Kidney (tissue), 14 donors: Measurements from ENCODE around the gene CSNK1G1. TPM values are rescaled to one million over a fixed set of nuclear protein-coding genes. Genes with fewer than 3 reads are reported as not detected.
A peak's percentile ranks its signal among the peaks of the same experiment; 100 is the strongest.

Experiments
- DNase-seq, 5 donors: peaks; one replicate each; pipeline ENCODE4 v3.0.0-alpha.2; 2013 to 2020
- FAIRE-seq: peaks from 2 replicates; lab custom pipeline; 2012; peaks lifted over from hg19 to GRCh38; lab: Jason Lieb, UNC
- H3K27ac ChIP-seq, 2 donors: one replicate each; pipeline ENCODE4 v1.7.0; 2013; ENCODE audit warnings: low read depth in 2 of 2, low read length in 2 of 2, inconsistent platforms in 1 of 2
- H3K27me3 ChIP-seq: one replicate; pipeline ENCODE4 v1.7.1; 2013; ENCODE audit warnings: low read length, inconsistent platforms; ENCODE audit not compliant: control insufficient read depth, insufficient read depth
- H3K36me3 ChIP-seq, 3 donors: one replicate each; pipeline versions ENCODE4 v1.7.0 to v1.7.1; 2013; ENCODE audit warnings: low read length in 3 of 3, control low read depth in 1 of 3, inconsistent platforms in 1 of 3; ENCODE audit not compliant: insufficient read depth in 3 of 3, control insufficient read depth in 2 of 3
- H3K4me1 ChIP-seq, 3 donors: one replicate each; pipeline versions ENCODE4 v1.7.0 to v1.7.1; 2013; ENCODE audit warnings: low read length in 3 of 3, inconsistent platforms in 1 of 3, low read depth in 1 of 3; ENCODE audit not compliant: control insufficient read depth in 2 of 3, insufficient read depth in 2 of 3
- H3K4me3 ChIP-seq, 3 donors: one replicate each; pipeline versions ENCODE4 v1.7.0 to v1.8.1; 2013; ENCODE audit warnings: low read length in 3 of 3, control low read depth in 1 of 3, inconsistent platforms in 1 of 3
- H3K9ac ChIP-seq, 3 donors: one replicate each; pipeline versions ENCODE4 v1.7.0 to v1.7.1; 2013; ENCODE audit warnings: low read length in 3 of 3, control low read depth in 1 of 3, inconsistent platforms in 1 of 3
- H3K9me3 ChIP-seq, 3 donors: one replicate each; pipeline versions ENCODE4 v1.7.0 to v1.7.1; 2013; ENCODE audit warnings: low read length in 3 of 3, control low read depth in 1 of 3, inconsistent platforms in 1 of 3; ENCODE audit not compliant: control insufficient read depth in 2 of 3, insufficient read depth in 1 of 3
- intact Hi-C: fragments of 100-400 bp; cut with DNase I; formaldehyde crosslinking; loops from one replicate; pipeline ENCODE4 v1.11.1; 2022
- polyA plus RNA-seq: library from polyadenylated mRNA; stranded (reverse); fragments of 350-450 nt; fragmentation: Illumina TruSeq; extraction: RNeasy Lipid Tissue Mini Kit (QIAGEN cat#74804); gene quantifications from one replicate; pipeline ENCODE4 v1.2.3, GENCODE V29; 2014; ENCODE audit warnings: low read depth, low replicate concordance; ENCODE audit not compliant: insufficient read depth
- total RNA-seq: library from RNA; stranded (reverse); fragmentation: NEBNext Ultra II Directional; extraction: Animal tissue kit (Norgen Biotek cat#: 25700); gene quantifications from one replicate; pipeline ENCODE4 v1.2.1, GENCODE V29; 2021
- TF ChIP-seq, protein P1 (sequence below): IDR thresholded peaks from 3 replicates; pipeline ENCODE4 v1.5.1; 2012; ENCODE audit warnings: mild to moderate bottlenecking, moderate library complexity, borderline replicate concordance; ENCODE audit not compliant: insufficient read depth; ENCODE audit errors: extremely low read depth
- donor health status: control.
- donor health status: control.
- donor health status: control.
- donor health status: control.
- donor health status: control.
- donor health status: DM: yes; HTN: yes; CAD: no.
- donor health status: Normal renal cell carcinoma (clear cell type).

Gene CSNK1G1
- total and polyA plus RNA-seq, 2 donors from 2014 or later, result 5.0 to 25.8 TPM

DNA sequence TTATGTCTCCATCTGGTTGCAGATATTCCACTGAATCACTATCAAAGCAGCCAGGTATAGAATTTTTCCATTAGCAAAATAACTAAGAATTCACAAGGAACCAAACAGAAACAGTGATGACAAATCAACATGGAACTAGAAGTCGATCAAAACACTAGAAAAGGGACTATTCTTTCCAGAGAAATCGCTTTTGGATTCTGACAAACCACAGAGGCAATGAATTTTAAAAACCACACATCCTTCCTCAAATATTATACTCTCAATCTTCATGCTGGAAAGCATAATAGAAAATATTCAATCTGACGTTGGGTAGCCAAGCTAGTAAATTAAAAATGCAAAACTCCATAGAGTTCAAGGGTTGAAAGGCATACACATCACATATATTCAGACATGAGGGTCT lies 99.9 kb downstream of the CSNK1G1 start:
- Histone ChIP-seq H3K27ac (no peak overlapping the region), H3K4me3 (no peak overlapping the region), H3K9me3 (no peaks in the 10 kb centered on the region), H3K9ac (no peak overlapping the region), H3K36me3 (no peaks in the 10 kb centered on the region), H3K4me1 (no peaks in the 10 kb centered on the region), H3K27me3 (no peaks in the 10 kb centered on the region)
- FAIRE-seq (no peak), DNase-seq (no peak)
- intact Hi-C loops, result no loop called here
- TF ChIP-seq, protein P1, sequence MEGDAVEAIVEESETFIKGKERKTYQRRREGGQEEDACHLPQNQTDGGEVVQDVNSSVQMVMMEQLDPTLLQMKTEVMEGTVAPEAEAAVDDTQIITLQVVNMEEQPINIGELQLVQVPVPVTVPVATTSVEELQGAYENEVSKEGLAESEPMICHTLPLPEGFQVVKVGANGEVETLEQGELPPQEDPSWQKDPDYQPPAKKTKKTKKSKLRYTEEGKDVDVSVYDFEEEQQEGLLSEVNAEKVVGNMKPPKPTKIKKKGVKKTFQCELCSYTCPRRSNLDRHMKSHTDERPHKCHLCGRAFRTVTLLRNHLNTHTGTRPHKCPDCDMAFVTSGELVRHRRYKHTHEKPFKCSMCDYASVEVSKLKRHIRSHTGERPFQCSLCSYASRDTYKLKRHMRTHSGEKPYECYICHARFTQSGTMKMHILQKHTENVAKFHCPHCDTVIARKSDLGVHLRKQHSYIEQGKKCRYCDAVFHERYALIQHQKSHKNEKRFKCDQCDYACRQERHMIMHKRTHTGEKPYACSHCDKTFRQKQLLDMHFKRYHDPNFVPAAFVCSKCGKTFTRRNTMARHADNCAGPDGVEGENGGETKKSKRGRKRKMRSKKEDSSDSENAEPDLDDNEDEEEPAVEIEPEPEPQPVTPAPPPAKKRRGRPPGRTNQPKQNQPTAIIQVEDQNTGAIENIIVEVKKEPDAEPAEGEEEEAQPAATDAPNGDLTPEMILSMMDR, result no peak

- TF ChIP-seq, protein P1, result no peak
- H3K27ac ChIP-seq, result no peak overlapping the region
- no peak overlapping the region for H3K4me3 ChIP-seq
- intact Hi-C loops, result no loop called here
- no peaks in the 10 kb centered on the region for H3K9me3 ChIP-seq
- no peaks in the 10 kb centered on the region for H3K27me3 ChIP-seq
- no peaks in the 10 kb centered on the region for H3K36me3 ChIP-seq
- DNase-seq (no peak), FAIRE-seq (no peak)
- H3K4me1 ChIP-seq, result peaks cover 4 to 20% (median 5%) of the 10 kb centered on the region in 3 donors
- no peak overlapping the region for H3K9ac ChIP-seq
These were observed 104.3 kb downstream of the CSNK1G1 start for GRCh38 chr15:64251658-64252057.

- TF ChIP-seq, protein P1, result no peak
- Histone ChIP-seq H3K9me3 (no peaks in the 10 kb centered on the region), H3K4me1 (peaks cover 4 to 22% (median 5%) of the 10 kb centered on the region in 3 donors), H3K27me3 (no peaks in the 10 kb centered on the region), H3K36me3 (no peaks in the 10 kb centered on the region), H3K4me3 (no peak overlapping the region), H3K27ac (no peak overlapping the region), H3K9ac (no peak overlapping the region)
- FAIRE-seq, result no peak
- intact Hi-C loops, result no loop called here
- DNase-seq, result no peak
These were observed 104.9 kb downstream of the CSNK1G1 start for GRCh38 chr15:64251121-64251520.

- TF ChIP-seq, protein P1, result no peak
These were observed 105.9 kb downstream of the CSNK1G1 start for GRCh38 chr15:64249883-64250575.

More at GRCh38 chr15:64249883-64250575, 105.9 kb downstream of the CSNK1G1 start:
- peak overlapping the region; percentile 55 to 76 for H3K27ac ChIP-seq
- no peaks in the 10 kb centered on the region for H3K36me3 ChIP-seq
- peak overlapping the region in 1 of 3 donors; percentile 7 for H3K9ac ChIP-seq
- intact Hi-C loops, result no loop called here
- H3K9me3 ChIP-seq, result no peaks in the 10 kb centered on the region
- DNase-seq (no peak), FAIRE-seq (no peak)
- no peaks in the 10 kb centered on the region for H3K27me3 ChIP-seq
- peaks cover 4 to 22% (median 5%) of the 10 kb centered on the region in 3 donors for H3K4me1 ChIP-seq
- no peak overlapping the region for H3K4me3 ChIP-seq
